ENCODE measurements around the gene IFNL4. TPM values are rescaled to one million over a fixed set of nuclear protein-coding genes. Genes with fewer than 3 reads are reported as not detected.

IFNL4 gene
- 0.04 TPM for polyA plus RNA-seq
- long read RNA-seq, donor 1: 0 reads
- long read RNA-seq, donor 2: 0 reads
- long read RNA-seq, donor 3: 0 reads
- long read RNA-seq, donor 4: 0 reads
- long read RNA-seq, donor 5: 0 reads
- long read RNA-seq, donor 6: 0 reads
- long read RNA-seq, donor 7: 0 reads
- long read RNA-seq, donor 8: 0 reads
- long read RNA-seq, donor 9: 0 reads
- long read RNA-seq, donor 10: 0 reads
- long read RNA-seq, donor 11: 0 reads

- WGBS (ENCODE audit: insufficient coverage, low lambda C conversion rate): 51% methylated on average over 2 of the region's 13 CpGs
- Histone ChIP-seq H3K27me3 (ENCODE audit: control insufficient read depth, insufficient read depth, low read length) (peaks cover 36% of the 10 kb centered on the region), H3K4me1 (ENCODE audit: control insufficient read depth, insufficient read depth, low read length) (peaks cover 11% of the 10 kb centered on the region), H3K36me3 (ENCODE audit: control insufficient read depth, insufficient read depth, low read length) (no peaks in the 10 kb centered on the region), H3K9me3 (ENCODE audit: control insufficient read depth, low read depth, low read length) (peaks cover 5% of the 10 kb centered on the region), H3K27ac (ENCODE audit: low read length) (no peak within 1 kb of the TSS), H3K4me3 (ENCODE audit: low read length) (no peak within 1 kb of the TSS)
- no peak for DNase-seq
Observed at GRCh38 chr19:39248806-39249205, at the start of gene IFNL4. Gene IFNL4 (minus strand): TSS chr19:39248856.

- peak in 1 of 2 donors; percentile 6 for DNase-seq
- WGBS (ENCODE audit: insufficient coverage, low lambda C conversion rate): no CpG with 5 or more reads among the region's 17 CpGs
- H3K36me3 ChIP-seq (ENCODE audit: control insufficient read depth, insufficient read depth, low read length): no peaks in the 10 kb centered on the region
- H3K9me3 ChIP-seq (ENCODE audit: control insufficient read depth, low read depth, low read length): no peaks in the 10 kb centered on the region
- H3K4me1 ChIP-seq (ENCODE audit: control insufficient read depth, insufficient read depth, low read length): no peaks in the 10 kb centered on the region
- no peak overlapping the region for H3K27ac ChIP-seq (ENCODE audit: low read length)
- H3K27me3 ChIP-seq (ENCODE audit: control insufficient read depth, insufficient read depth, low read length): peaks cover 1% of the 10 kb centered on the region
- no peak overlapping the region for H3K4me3 ChIP-seq (ENCODE audit: low read length)
Observed at GRCh38 chr19:39297931-39298634, 49.4 kb upstream of the IFNL4 start.

- Histone ChIP-seq H3K4me1 (ENCODE audit: control insufficient read depth, insufficient read depth, low read length) (no peaks in the 10 kb centered on the region), H3K36me3 (ENCODE audit: control insufficient read depth, insufficient read depth, low read length) (no peaks in the 10 kb centered on the region), H3K27me3 (ENCODE audit: control insufficient read depth, insufficient read depth, low read length) (peaks cover 4% of the 10 kb centered on the region), H3K9me3 (ENCODE audit: control insufficient read depth, low read depth, low read length) (no peaks in the 10 kb centered on the region), H3K27ac (ENCODE audit: low read length) (no peak overlapping the region), H3K4me3 (ENCODE audit: low read length) (no peak overlapping the region)
- whole genome bisulfite sequencing (ENCODE audit: insufficient coverage, low lambda C conversion rate): 56% methylated on average over 3 of the region's 4 CpGs
- no peak for DNase-seq
Observed at GRCh38 chr19:39296906-39297305, 48.2 kb upstream of the IFNL4 start.

GRCh38 chr19:39296055-39296645, 47.5 kb upstream of the IFNL4 start, which contains the start of gene IFNL1:
Gene IFNL1 (plus strand): TSS chr19:39296407. CDS start chr19:39296422, 15 bp downstream.
- H3K27me3 ChIP-seq (ENCODE audit: control insufficient read depth, insufficient read depth, low read length): peaks cover 4% of the 10 kb centered on the region
- peak in 1 of 2 donors; percentile 53 for DNase-seq
- no CpG with 5 or more reads among the region's 11 CpGs for WGBS (ENCODE audit: insufficient coverage, low lambda C conversion rate)

GRCh38 chr19:39293394-39293793, 44.7 kb upstream of the IFNL4 start:
- no peak for DNase-seq
- Histone ChIP-seq H3K4me1 (ENCODE audit: control insufficient read depth, insufficient read depth, low read length) (no peaks in the 10 kb centered on the region), H3K27ac (ENCODE audit: low read length) (no peak overlapping the region), H3K27me3 (ENCODE audit: control insufficient read depth, insufficient read depth, low read length) (peaks cover 7% of the 10 kb centered on the region), H3K4me3 (ENCODE audit: low read length) (no peak overlapping the region), H3K9me3 (ENCODE audit: control insufficient read depth, low read depth, low read length) (no peaks in the 10 kb centered on the region), H3K36me3 (ENCODE audit: control insufficient read depth, insufficient read depth, low read length) (no peaks in the 10 kb centered on the region)
- WGBS (ENCODE audit: insufficient coverage, low lambda C conversion rate): no CpG with 5 or more reads among the region's 4 CpGs

More at GRCh38 chr19:39296055-39296645, 47.5 kb upstream of the IFNL4 start, which contains the start of gene IFNL1:
- H3K27ac ChIP-seq (ENCODE audit: low read length): no peak within 1 kb of the TSS
- H3K9me3 ChIP-seq (ENCODE audit: control insufficient read depth, low read depth, low read length): no peaks in the 10 kb centered on the region
- H3K4me1 ChIP-seq (ENCODE audit: control insufficient read depth, insufficient read depth, low read length): no peaks in the 10 kb centered on the region
- H3K36me3 ChIP-seq (ENCODE audit: control insufficient read depth, insufficient read depth, low read length): no peaks in the 10 kb centered on the region
- H3K4me3 ChIP-seq (ENCODE audit: low read length): no peak within 1 kb of the TSS

GRCh38 chr19:39284032-39284431, 35.4 kb upstream of the IFNL4 start:
- no peak overlapping the region for H3K4me3 ChIP-seq (ENCODE audit: low read length)
- H3K27me3 ChIP-seq (ENCODE audit: control insufficient read depth, insufficient read depth, low read length): peaks cover 6% of the 10 kb centered on the region
- WGBS (ENCODE audit: insufficient coverage, low lambda C conversion rate): 86% methylated on average over 1 of the region's 1 CpG
- no peaks in the 10 kb centered on the region for H3K9me3 ChIP-seq (ENCODE audit: control insufficient read depth, low read depth, low read length)
- no peaks in the 10 kb centered on the region for H3K36me3 ChIP-seq (ENCODE audit: control insufficient read depth, insufficient read depth, low read length)
- no peaks in the 10 kb centered on the region for H3K4me1 ChIP-seq (ENCODE audit: control insufficient read depth, insufficient read depth, low read length)
- no peak for DNase-seq
- H3K27ac ChIP-seq (ENCODE audit: low read length): no peak overlapping the region

GRCh38 chr19:39282021-39282420, 33.4 kb upstream of the IFNL4 start:
- Histone ChIP-seq H3K27ac (ENCODE audit: low read length) (no peak overlapping the region), H3K4me3 (ENCODE audit: low read length) (no peak overlapping the region), H3K9me3 (ENCODE audit: control insufficient read depth, low read depth, low read length) (no peaks in the 10 kb centered on the region), H3K36me3 (ENCODE audit: control insufficient read depth, insufficient read depth, low read length) (no peaks in the 10 kb centered on the region), H3K4me1 (ENCODE audit: control insufficient read depth, insufficient read depth, low read length) (no peaks in the 10 kb centered on the region), H3K27me3 (ENCODE audit: control insufficient read depth, insufficient read depth, low read length) (peaks cover 3% of the 10 kb centered on the region)
- WGBS (ENCODE audit: insufficient coverage, low lambda C conversion rate): no CpG with 5 or more reads among the region's 1 CpG
- no peak for DNase-seq

- H3K4me1 ChIP-seq (ENCODE audit: control insufficient read depth, insufficient read depth, low read length): no peaks in the 10 kb centered on the region
- H3K9me3 ChIP-seq (ENCODE audit: control insufficient read depth, low read depth, low read length): no peaks in the 10 kb centered on the region
- peaks cover 3% of the 10 kb centered on the region for H3K27me3 ChIP-seq (ENCODE audit: control insufficient read depth, insufficient read depth, low read length)
- peak; percentile 62 to 82 for DNase-seq
- H3K27ac ChIP-seq (ENCODE audit: low read length): no peak overlapping the region
- no peaks in the 10 kb centered on the region for H3K36me3 ChIP-seq (ENCODE audit: control insufficient read depth, insufficient read depth, low read length)
- WGBS (ENCODE audit: insufficient coverage, low lambda C conversion rate): 0% methylated on average over 2 of the region's 7 CpGs
- no peak overlapping the region for H3K4me3 ChIP-seq (ENCODE audit: low read length)
Observed at GRCh38 chr19:39277598-39277997, 28.9 kb upstream of the IFNL4 start.

GRCh38 chr19:39276740-39277139, 28.1 kb upstream of the IFNL4 start:
- no peak for DNase-seq
- Histone ChIP-seq H3K27me3 (ENCODE audit: control insufficient read depth, insufficient read depth, low read length) (peaks cover 3% of the 10 kb centered on the region), H3K27ac (ENCODE audit: low read length) (no peak overlapping the region), H3K9me3 (ENCODE audit: control insufficient read depth, low read depth, low read length) (no peaks in the 10 kb centered on the region), H3K36me3 (ENCODE audit: control insufficient read depth, insufficient read depth, low read length) (no peaks in the 10 kb centered on the region), H3K4me1 (ENCODE audit: control insufficient read depth, insufficient read depth, low read length) (no peaks in the 10 kb centered on the region), H3K4me3 (ENCODE audit: low read length) (no peak overlapping the region)
- no CpG with 5 or more reads among the region's 5 CpGs for WGBS (ENCODE audit: insufficient coverage, low lambda C conversion rate)

GRCh38 chr19:39275578-39275977, 26.9 kb upstream of the IFNL4 start:
- WGBS (ENCODE audit: insufficient coverage, low lambda C conversion rate): 100% methylated on average over 2 of the region's 5 CpGs
- Histone ChIP-seq H3K27ac (ENCODE audit: low read length) (no peak overlapping the region), H3K4me3 (ENCODE audit: low read length) (no peak overlapping the region), H3K27me3 (ENCODE audit: control insufficient read depth, insufficient read depth, low read length) (peaks cover 5% of the 10 kb centered on the region), H3K9me3 (ENCODE audit: control insufficient read depth, low read depth, low read length) (no peaks in the 10 kb centered on the region), H3K4me1 (ENCODE audit: control insufficient read depth, insufficient read depth, low read length) (no peaks in the 10 kb centered on the region), H3K36me3 (ENCODE audit: control insufficient read depth, insufficient read depth, low read length) (no peaks in the 10 kb centered on the region)
- DNase-seq: no peak

Measured in large intestine (tissue), 12 donors.